Osteocyte (in vitro differentiated cells): Measurements from ENCODE around the gene MYO7B. TPM values are rescaled to one million over a fixed set of nuclear protein-coding genes. Genes with fewer than 3 reads are reported as not detected.

Experiments used
- DNase-seq: peaks from one replicate; pipeline ENCODE4 v3.0.0; 2021; ENCODE audit warnings: mixed read lengths; ENCODE audit not compliant: unreplicated experiment; ENCODE audit errors: extremely low spot score
- H3K27ac Mint-ChIP-seq: one replicate; pipeline ENCODE4 v1.8.0; 2021; ENCODE audit warnings: mild to moderate bottlenecking, mixed read lengths; ENCODE audit not compliant: unreplicated experiment
- H3K27me3 Mint-ChIP-seq: one replicate; pipeline ENCODE4 v1.8.0; 2021; ENCODE audit warnings: mixed read lengths; ENCODE audit not compliant: unreplicated experiment
- H3K36me3 Mint-ChIP-seq: one replicate; pipeline ENCODE4 v1.8.0; 2021; ENCODE audit warnings: mixed read lengths; ENCODE audit not compliant: unreplicated experiment
- H3K4me1 Mint-ChIP-seq: one replicate; pipeline ENCODE4 v1.8.0; 2021; ENCODE audit warnings: mixed read lengths; ENCODE audit not compliant: unreplicated experiment
- H3K4me3 Mint-ChIP-seq: one replicate; pipeline ENCODE4 v1.8.0; 2021; ENCODE audit warnings: mild to moderate bottlenecking, moderate library complexity, mixed read lengths; ENCODE audit not compliant: unreplicated experiment
- H3K9me3 Mint-ChIP-seq: one replicate; pipeline ENCODE4 v1.8.0; 2021; ENCODE audit warnings: mixed read lengths; ENCODE audit not compliant: unreplicated experiment
- total RNA-seq: library from RNA; stranded (reverse); gene quantifications from 2 replicates; pipeline ENCODE4 v1.2.1, GENCODE V29; 2021
- TF ChIP-seq, protein P1 (sequence below): fragments of 200-600 bp; sonication (generic); IDR thresholded peaks from 2 replicates; pipeline ENCODE4 v1.5.0; 2021; ENCODE audit warnings: antibody characterized with exemption, mild to moderate bottlenecking, moderate library complexity

MYO7B gene
- total RNA-seq, 1 donor from 2014 or later: not detected

GRCh38 chr2:127552846-127553245, 17.4 kb downstream of the MYO7B start:
- Mint-ChIP-seq H3K27ac (no peak overlapping the region), H3K36me3 (no peaks in the 10 kb centered on the region), H3K4me3 (no peak overlapping the region), H3K9me3 (peaks cover 11% of the 10 kb centered on the region), H3K4me1 (no peaks in the 10 kb centered on the region), H3K27me3 (peaks cover 81% of the 10 kb centered on the region)
- no peak for DNase-seq
- TF ChIP-seq, protein P1, sequence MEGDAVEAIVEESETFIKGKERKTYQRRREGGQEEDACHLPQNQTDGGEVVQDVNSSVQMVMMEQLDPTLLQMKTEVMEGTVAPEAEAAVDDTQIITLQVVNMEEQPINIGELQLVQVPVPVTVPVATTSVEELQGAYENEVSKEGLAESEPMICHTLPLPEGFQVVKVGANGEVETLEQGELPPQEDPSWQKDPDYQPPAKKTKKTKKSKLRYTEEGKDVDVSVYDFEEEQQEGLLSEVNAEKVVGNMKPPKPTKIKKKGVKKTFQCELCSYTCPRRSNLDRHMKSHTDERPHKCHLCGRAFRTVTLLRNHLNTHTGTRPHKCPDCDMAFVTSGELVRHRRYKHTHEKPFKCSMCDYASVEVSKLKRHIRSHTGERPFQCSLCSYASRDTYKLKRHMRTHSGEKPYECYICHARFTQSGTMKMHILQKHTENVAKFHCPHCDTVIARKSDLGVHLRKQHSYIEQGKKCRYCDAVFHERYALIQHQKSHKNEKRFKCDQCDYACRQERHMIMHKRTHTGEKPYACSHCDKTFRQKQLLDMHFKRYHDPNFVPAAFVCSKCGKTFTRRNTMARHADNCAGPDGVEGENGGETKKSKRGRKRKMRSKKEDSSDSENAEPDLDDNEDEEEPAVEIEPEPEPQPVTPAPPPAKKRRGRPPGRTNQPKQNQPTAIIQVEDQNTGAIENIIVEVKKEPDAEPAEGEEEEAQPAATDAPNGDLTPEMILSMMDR: no peak

- TF ChIP-seq, protein P1: no peak
- H3K27me3 Mint-ChIP-seq: peaks cover 49% of the 10 kb centered on the region
- H3K4me3 Mint-ChIP-seq: no peak overlapping the region
- H3K9me3 Mint-ChIP-seq: peaks cover 11% of the 10 kb centered on the region
- DNase-seq: peak; percentile 65
- H3K4me1 Mint-ChIP-seq: peaks cover 4% of the 10 kb centered on the region
- H3K36me3 Mint-ChIP-seq: peaks cover 2% of the 10 kb centered on the region
- no peak overlapping the region for H3K27ac Mint-ChIP-seq
Observed at GRCh38 chr2:127558911-127559310, 23.4 kb downstream of the MYO7B start.

DNA sequence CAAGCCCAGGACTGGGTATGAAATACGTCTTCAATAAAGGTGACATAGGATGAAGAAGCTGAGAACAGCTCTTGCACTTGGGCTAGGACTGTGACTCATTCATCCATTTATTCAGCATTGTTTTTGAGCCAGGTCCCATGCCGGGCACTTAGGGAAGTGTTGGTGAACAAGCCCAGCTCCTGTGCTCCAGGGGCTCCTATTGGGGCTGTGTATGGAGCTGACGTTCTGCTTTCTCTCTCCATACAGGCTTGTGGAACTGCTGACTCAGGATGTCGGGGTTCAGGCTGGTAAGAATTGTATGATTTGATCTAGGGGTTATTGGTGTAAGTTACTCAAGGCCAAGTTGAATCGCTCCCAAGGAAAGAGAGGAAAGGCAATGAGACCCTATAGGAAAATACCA, 24.0 kb downstream of the MYO7B start:
- peaks cover 4% of the 10 kb centered on the region for H3K4me1 Mint-ChIP-seq
- peaks cover 2% of the 10 kb centered on the region for H3K36me3 Mint-ChIP-seq
- peak; percentile 27 for DNase-seq
- TF ChIP-seq, protein P1: no peak
- peaks cover 11% of the 10 kb centered on the region for H3K9me3 Mint-ChIP-seq
- H3K27me3 Mint-ChIP-seq: peaks cover 45% of the 10 kb centered on the region
- H3K27ac Mint-ChIP-seq: no peak overlapping the region
- H3K4me3 Mint-ChIP-seq: no peak overlapping the region

- Mint-ChIP-seq H3K36me3 (peaks cover 2% of the 10 kb centered on the region), H3K27ac (no peak overlapping the region), H3K4me3 (no peak overlapping the region), H3K9me3 (peaks cover 11% of the 10 kb centered on the region), H3K4me1 (peaks cover 4% of the 10 kb centered on the region), H3K27me3 (peaks cover 37% of the 10 kb centered on the region)
- DNase-seq: peak; percentile 73
- TF ChIP-seq, protein P1: no peak
Observed at GRCh38 chr2:127560201-127560930, 24.9 kb downstream of the MYO7B start.

- H3K27me3 Mint-ChIP-seq: peaks cover 31% of the 10 kb centered on the region
- H3K9me3 Mint-ChIP-seq: peaks cover 11% of the 10 kb centered on the region
- peaks cover 4% of the 10 kb centered on the region for H3K4me1 Mint-ChIP-seq
- TF ChIP-seq, protein P1: no peak
- no peak overlapping the region for H3K27ac Mint-ChIP-seq
- peaks cover 2% of the 10 kb centered on the region for H3K36me3 Mint-ChIP-seq
- no peak overlapping the region for H3K4me3 Mint-ChIP-seq
- peak; percentile 11 for DNase-seq
Observed at GRCh38 chr2:127560931-127561280, 25.4 kb downstream of the MYO7B start.
